ENCODE measurements around the gene CEP164. TPM values are rescaled to one million over a fixed set of nuclear protein-coding genes. Genes with fewer than 3 reads are reported as not detected.

The CEP164 gene
- total RNA-seq, 1 experiment from 2014 or later: 47.4 TPM

DNA sequence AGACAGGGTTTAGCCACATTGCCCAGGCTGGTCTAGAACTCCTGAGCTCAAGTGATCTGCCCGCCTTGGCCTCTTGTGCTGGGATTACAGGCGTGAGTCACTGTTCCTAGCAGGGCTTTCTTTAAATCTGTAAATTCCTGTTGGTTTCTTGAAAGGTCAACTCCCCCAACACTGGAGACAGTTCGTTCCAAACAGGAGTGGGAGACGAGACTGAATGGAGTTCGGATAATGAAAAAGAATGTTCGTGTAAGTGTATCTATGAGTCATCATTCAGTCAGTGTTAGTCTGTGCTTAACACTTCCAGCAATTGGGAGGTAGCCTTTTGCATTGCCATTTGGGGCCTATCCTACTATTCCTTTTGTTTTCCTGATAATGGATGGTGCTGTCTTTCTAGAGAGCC lies 46.5 kb upstream of the CEP164 start:
- no peaks in the 10 kb centered on the region for H3K27me3 Mint-ChIP-seq (ENCODE audit: insufficient read depth, unreplicated experiment)
- H3K36me3 Mint-ChIP-seq (ENCODE audit: insufficient read depth, unreplicated experiment): peaks cover 49% of the 10 kb centered on the region
- intact Hi-C loops (cut with micrococcal nuclease): no loop called here
- no peaks in the 10 kb centered on the region for H3K9me3 Mint-ChIP-seq (ENCODE audit: unreplicated experiment)
- peaks cover 11% of the 10 kb centered on the region for H3K4me1 Mint-ChIP-seq (ENCODE audit: insufficient read depth, unreplicated experiment)
- peak overlapping the region; percentile 23 for H3K4me3 Mint-ChIP-seq (ENCODE audit: unreplicated experiment)
- DNase-seq (ENCODE audit: unreplicated experiment): peak; percentile 89
- H3K27ac Mint-ChIP-seq (ENCODE audit: low read depth, unreplicated experiment): peak overlapping the region; percentile 78
- POLR2A ChIA-PET: interaction anchor here (0.5 to 0.8 kb wide), 2 partner anchors 13 to 1122 kb away, joined by 3 to 4 read pairs; no protein-coding TSS in a partner anchor
- no TSS peak for BruUV-seq (replicated peaks)
- CTCF ChIA-PET: interaction anchor here (0.7 kb wide), 2 partner anchors 184 to 537 kb away, joined by 4 read pairs; no protein-coding TSS in a partner anchor
- TF ChIP-seq, protein P1, sequence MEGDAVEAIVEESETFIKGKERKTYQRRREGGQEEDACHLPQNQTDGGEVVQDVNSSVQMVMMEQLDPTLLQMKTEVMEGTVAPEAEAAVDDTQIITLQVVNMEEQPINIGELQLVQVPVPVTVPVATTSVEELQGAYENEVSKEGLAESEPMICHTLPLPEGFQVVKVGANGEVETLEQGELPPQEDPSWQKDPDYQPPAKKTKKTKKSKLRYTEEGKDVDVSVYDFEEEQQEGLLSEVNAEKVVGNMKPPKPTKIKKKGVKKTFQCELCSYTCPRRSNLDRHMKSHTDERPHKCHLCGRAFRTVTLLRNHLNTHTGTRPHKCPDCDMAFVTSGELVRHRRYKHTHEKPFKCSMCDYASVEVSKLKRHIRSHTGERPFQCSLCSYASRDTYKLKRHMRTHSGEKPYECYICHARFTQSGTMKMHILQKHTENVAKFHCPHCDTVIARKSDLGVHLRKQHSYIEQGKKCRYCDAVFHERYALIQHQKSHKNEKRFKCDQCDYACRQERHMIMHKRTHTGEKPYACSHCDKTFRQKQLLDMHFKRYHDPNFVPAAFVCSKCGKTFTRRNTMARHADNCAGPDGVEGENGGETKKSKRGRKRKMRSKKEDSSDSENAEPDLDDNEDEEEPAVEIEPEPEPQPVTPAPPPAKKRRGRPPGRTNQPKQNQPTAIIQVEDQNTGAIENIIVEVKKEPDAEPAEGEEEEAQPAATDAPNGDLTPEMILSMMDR (IDR thresholded peaks at IDR 0.05; ENCODE audit: unreplicated experiment): no peak

DNA sequence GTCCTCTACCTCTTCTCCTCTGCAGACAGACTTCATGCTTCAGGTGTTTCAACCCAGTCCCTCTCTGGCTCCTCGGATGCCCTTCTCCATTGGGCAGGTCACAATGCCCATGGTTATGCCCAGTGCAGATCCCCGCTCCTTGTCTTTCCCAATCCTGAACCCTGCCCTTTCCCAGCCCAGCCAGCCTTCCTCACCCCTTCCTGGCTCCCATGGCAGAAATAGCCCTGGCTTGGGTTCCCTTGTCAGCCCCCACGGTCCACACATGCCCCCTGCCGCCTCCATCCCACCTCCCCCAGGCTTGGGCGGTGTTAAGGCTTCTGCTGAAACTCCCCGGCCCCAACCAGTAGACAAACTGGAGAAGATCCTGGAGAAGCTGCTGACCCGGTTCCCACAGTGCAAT lies 45.8 kb upstream of the CEP164 start:
- ChIA-PET POLR2A (no interaction called here), CTCF (no interaction called here)
- peaks cover 11% of the 10 kb centered on the region for H3K4me1 Mint-ChIP-seq (ENCODE audit: insufficient read depth, unreplicated experiment)
- no peak for DNase-seq (ENCODE audit: unreplicated experiment)
- TF ChIP-seq, protein P1 (IDR thresholded peaks at IDR 0.05; ENCODE audit: unreplicated experiment): no peak
- H3K9me3 Mint-ChIP-seq (ENCODE audit: unreplicated experiment): no peaks in the 10 kb centered on the region
- H3K4me3 Mint-ChIP-seq (ENCODE audit: unreplicated experiment): no peak overlapping the region
- intact Hi-C loops (cut with micrococcal nuclease): no loop called here
- TSS peak; percentile 38 for BruUV-seq (replicated peaks)
- H3K27me3 Mint-ChIP-seq (ENCODE audit: insufficient read depth, unreplicated experiment): no peaks in the 10 kb centered on the region
- H3K27ac Mint-ChIP-seq (ENCODE audit: low read depth, unreplicated experiment): peak overlapping the region; percentile 78
- H3K36me3 Mint-ChIP-seq (ENCODE audit: insufficient read depth, unreplicated experiment): peaks cover 52% of the 10 kb centered on the region

DNA sequence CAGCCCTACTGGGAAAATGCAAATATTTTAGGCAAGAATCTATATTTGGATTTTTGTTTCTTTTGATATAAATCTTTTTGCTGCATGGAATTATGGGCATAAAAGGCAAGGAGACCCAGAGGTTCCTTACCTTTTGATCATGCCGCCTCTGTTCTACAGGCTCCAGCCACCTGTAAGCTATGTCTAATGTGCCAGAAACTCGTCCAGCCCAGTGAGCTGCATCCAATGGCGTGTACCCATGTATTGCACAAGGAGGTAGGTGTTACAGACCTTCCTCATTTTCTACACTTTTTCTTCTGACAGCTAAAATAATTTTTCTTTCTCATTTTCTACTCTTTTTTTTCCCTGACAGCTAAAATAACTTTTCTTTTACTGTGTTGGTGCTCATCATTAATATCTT lies 44.7 kb upstream of the CEP164 start:
- TF ChIP-seq, protein P1 (IDR thresholded peaks at IDR 0.05; ENCODE audit: unreplicated experiment): no peak
- Mint-ChIP-seq H3K36me3 (ENCODE audit: insufficient read depth, unreplicated experiment) (peaks cover 54% of the 10 kb centered on the region), H3K4me3 (ENCODE audit: unreplicated experiment) (no peak overlapping the region), H3K4me1 (ENCODE audit: insufficient read depth, unreplicated experiment) (peaks cover 11% of the 10 kb centered on the region), H3K27ac (ENCODE audit: low read depth, unreplicated experiment) (peak overlapping the region; percentile 78), H3K27me3 (ENCODE audit: insufficient read depth, unreplicated experiment) (no peaks in the 10 kb centered on the region), H3K9me3 (ENCODE audit: unreplicated experiment) (no peaks in the 10 kb centered on the region)
- no peak for DNase-seq (ENCODE audit: unreplicated experiment)
- ChIA-PET POLR2A (interaction anchor here (1.2 kb wide), 1 partner anchor 8 kb away, joined by 4 read pairs; the partner anchor contains the start of gene BACE1-AS), CTCF (interaction anchor here (0.7 kb wide), 1 partner anchor 56 kb away, joined by 3 read pairs; no protein-coding TSS in a partner anchor)
- intact Hi-C loops (cut with micrococcal nuclease): no loop called here
- no TSS peak for BruUV-seq (replicated peaks)

DNA sequence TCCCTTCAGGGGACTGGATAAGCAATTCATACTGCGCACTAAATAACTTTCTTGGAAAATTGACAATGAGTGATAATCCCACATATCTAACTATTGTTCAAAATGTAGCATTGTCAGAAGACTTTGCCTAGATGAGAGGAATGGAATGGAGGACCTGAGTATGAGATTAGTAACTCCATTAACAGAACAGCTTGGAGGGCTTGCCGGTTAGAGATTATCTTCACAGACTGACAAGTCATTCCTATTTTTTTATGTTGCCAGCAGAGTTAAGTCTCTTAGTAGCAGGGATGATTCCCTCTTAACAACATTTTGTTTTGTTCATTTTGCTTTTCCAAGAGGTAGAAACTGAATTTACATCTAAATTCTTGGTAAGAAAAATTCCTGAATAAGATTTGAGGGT lies 43.6 kb upstream of the CEP164 start:
- Mint-ChIP-seq H3K27ac (ENCODE audit: low read depth, unreplicated experiment) (no peak overlapping the region), H3K9me3 (ENCODE audit: unreplicated experiment) (no peaks in the 10 kb centered on the region), H3K36me3 (ENCODE audit: insufficient read depth, unreplicated experiment) (peaks cover 57% of the 10 kb centered on the region), H3K4me3 (ENCODE audit: unreplicated experiment) (no peak overlapping the region), H3K4me1 (ENCODE audit: insufficient read depth, unreplicated experiment) (peaks cover 11% of the 10 kb centered on the region), H3K27me3 (ENCODE audit: insufficient read depth, unreplicated experiment) (no peaks in the 10 kb centered on the region)
- ChIA-PET POLR2A (no interaction called here), CTCF (interaction anchor here (0.6 kb wide), 1 partner anchor 99 kb away, joined by 3 read pairs; no protein-coding TSS in a partner anchor)
- BruUV-seq (replicated peaks): no TSS peak
- intact Hi-C loops (cut with micrococcal nuclease): no loop called here
- TF ChIP-seq, protein P1 (IDR thresholded peaks at IDR 0.05; ENCODE audit: unreplicated experiment): no peak
- no peak for DNase-seq (ENCODE audit: unreplicated experiment)

Data from MCF 10A (cell line).